ENCODE measurements around the gene SF3B2. TPM values are rescaled to one million over a fixed set of nuclear protein-coding genes. Genes with fewer than 3 reads are reported as not detected.

The SF3B2 gene, protein sequence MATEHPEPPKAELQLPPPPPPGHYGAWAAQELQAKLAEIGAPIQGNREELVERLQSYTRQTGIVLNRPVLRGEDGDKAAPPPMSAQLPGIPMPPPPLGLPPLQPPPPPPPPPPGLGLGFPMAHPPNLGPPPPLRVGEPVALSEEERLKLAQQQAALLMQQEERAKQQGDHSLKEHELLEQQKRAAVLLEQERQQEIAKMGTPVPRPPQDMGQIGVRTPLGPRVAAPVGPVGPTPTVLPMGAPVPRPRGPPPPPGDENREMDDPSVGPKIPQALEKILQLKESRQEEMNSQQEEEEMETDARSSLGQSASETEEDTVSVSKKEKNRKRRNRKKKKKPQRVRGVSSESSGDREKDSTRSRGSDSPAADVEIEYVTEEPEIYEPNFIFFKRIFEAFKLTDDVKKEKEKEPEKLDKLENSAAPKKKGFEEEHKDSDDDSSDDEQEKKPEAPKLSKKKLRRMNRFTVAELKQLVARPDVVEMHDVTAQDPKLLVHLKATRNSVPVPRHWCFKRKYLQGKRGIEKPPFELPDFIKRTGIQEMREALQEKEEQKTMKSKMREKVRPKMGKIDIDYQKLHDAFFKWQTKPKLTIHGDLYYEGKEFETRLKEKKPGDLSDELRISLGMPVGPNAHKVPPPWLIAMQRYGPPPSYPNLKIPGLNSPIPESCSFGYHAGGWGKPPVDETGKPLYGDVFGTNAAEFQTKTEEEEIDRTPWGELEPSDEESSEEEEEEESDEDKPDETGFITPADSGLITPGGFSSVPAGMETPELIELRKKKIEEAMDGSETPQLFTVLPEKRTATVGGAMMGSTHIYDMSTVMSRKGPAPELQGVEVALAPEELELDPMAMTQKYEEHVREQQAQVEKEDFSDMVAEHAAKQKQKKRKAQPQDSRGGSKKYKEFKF
- total RNA-seq: 100 to 1,000 TPM; 209 to 254 TPM
- polyA plus RNA-seq (2013, experiment 1 of 2): 205 TPM
- polyA plus RNA-seq (2013, experiment 2 of 2): 190 TPM
- long read RNA-seq, experiment 1, transcript SF3B2-201 (22 exons, 2,903 nt): major isoform, 8 of 76 reads
- long read RNA-seq, experiment 1, partial matches to known transcripts: 53 of 76 reads
- long read RNA-seq, experiment 1, other reads (novel, unspliced or antisense): 14 of 76 reads
- long read RNA-seq, experiment 2, transcript SF3B2-201 (22 exons, 2,903 nt): major isoform, 472 of 683 reads
- long read RNA-seq, experiment 2, partial matches to known transcripts: 59 of 683 reads
- long read RNA-seq, experiment 2, other reads (novel, unspliced or antisense): 150 of 683 reads
- long read RNA-seq, experiment 3, transcript SF3B2-201 (22 exons, 2,903 nt): major isoform, 430 of 674 reads
- long read RNA-seq, experiment 3, partial matches to known transcripts: 97 of 674 reads
- long read RNA-seq, experiment 3, other reads (novel, unspliced or antisense): 143 of 674 reads
- long read RNA-seq, experiment 4, transcript SF3B2-201 (22 exons, 2,903 nt): major isoform, 41 of 140 reads
- long read RNA-seq, experiment 4, partial matches to known transcripts: 84 of 140 reads
- long read RNA-seq, experiment 4, other reads (novel, unspliced or antisense): 13 of 140 reads

DNA sequence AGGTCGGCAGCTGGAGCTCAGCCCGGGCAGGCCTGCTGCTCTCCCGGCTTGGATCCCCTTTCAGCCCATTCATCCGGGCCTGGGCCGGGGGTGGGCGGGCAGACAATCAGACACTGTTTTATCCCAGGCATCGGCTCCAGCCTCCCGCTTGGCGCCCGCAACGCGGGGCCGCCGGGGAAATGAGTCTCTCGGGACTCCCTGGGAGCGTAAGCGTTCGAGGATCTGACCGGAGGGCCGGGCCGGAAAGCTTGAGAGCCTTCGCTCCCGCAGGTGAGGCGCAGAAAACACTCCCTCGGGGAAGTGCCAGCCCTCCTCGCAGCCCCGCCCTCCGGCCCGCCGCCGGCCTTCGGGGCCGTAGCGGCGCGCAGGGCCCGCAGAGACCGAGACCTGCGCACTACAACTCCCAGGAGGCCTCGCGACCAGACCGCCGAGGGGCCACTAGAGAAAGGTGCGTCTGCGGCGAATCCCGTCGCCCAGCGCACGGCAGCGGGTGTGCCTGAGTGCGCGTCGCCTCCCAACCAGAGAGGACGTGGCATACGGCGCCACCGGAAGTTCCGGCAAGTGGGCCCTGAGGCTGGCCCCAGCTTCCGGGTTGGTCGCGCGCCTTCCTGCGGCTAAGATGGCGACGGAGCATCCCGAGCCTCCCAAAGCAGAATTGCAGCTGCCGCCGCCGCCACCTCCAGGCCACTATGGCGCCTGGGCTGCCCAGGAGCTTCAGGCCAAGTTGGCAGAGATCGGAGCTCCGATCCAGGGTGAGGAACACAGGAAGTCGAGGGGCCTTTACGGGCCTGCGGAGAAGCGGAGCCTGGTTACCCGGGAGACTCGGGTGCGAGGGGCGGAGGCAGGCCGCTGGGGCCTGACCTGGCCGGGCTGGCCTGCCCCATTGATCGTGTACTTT is at the start of gene SF3B2:
TSS of gene SF3B2 (plus strand) at position 599 of the 898 bp plus-strand sequence. CDS start at position 620, 21 bp downstream.
- no peaks in the 10 kb centered on the region for H3K27me3 ChIP-seq (ENCODE audit: control insufficient read depth, insufficient read depth, low read length, poor library complexity, severe bottlenecking)
- Mint-ChIP-seq H3K27me3 (ENCODE audit: insufficient read depth) (peaks cover 4% of the 10 kb centered on the region), H3K27ac (peak within 1 kb of the TSS; percentile 99), H3K4me1 (peaks cover 22% of the 10 kb centered on the region), H3K36me3 (ENCODE audit: low read depth) (peaks cover 28% of the 10 kb centered on the region), H3K9me3 (no peaks in the 10 kb centered on the region), H3K4me3 (peak within 1 kb of the TSS; percentile 99)
- peak within 1 kb of the TSS; percentile 93 for H3K9ac ChIP-seq (ENCODE audit: extremely low read depth, low read length, poor library complexity, severe bottlenecking)
- peak; percentile 16 for TF ChIP-seq CTCF (conservative IDR thresholded peaks at IDR 0.05)
- H3K4me1 ChIP-seq (ENCODE audit: control insufficient read depth, insufficient read depth, low read length): peaks cover 6% of the 10 kb centered on the region
- H3K9me3 ChIP-seq (ENCODE audit: control insufficient read depth, low read length): no peaks in the 10 kb centered on the region
- peak; percentile 99 for DNase-seq
- peak within 1 kb of the TSS; percentile 91 for H3K27ac ChIP-seq (ENCODE audit: low read depth, low read length)
- peaks cover 35% of the 10 kb centered on the region for H3K36me3 ChIP-seq (ENCODE audit: control insufficient read depth, insufficient read depth, low read length)
- 0% methylated on average over 36 to 84 of the region's 84 CpGs for whole genome bisulfite sequencing, 2 experiments (ENCODE audit: insufficient coverage in 1 of 2, insufficient read length in 1 of 2)
- H3K4me3 ChIP-seq (ENCODE audit: low read length): peak within 1 kb of the TSS; percentile 98

DNA sequence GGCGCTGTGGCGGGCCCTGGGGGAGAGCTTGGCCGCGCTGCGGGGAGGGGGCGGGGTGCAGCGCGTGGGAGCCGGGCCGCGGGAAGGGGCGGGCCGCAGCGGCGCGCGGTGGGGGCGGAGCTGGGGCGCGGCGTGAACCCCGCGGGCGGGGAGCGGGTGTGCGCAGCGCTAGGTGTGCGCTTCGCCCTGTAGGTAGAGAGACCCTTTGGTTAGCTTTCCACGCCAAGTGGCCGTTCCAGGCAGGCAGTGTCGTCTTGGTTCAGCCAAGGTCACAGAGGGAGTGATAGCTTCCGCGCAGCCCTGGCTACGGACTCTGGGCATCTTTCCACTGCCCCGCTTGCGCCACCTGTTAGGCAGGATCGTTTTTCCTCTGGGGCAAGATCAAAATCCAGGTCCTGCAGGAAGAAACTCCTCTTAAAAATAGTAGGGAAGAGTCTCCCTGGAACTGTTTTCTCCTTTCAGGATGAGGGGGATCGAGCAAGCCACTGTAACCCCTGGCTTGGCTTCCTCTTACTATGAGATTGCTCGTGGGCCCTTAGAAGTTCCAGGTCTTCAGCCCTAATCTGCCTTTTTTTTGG is 49.4 kb upstream of the SF3B2 start:
- peak; percentile 32 for TF ChIP-seq CTCF (conservative IDR thresholded peaks at IDR 0.05)
- H3K27me3 ChIP-seq (ENCODE audit: control insufficient read depth, insufficient read depth, low read length, poor library complexity, severe bottlenecking): no peaks in the 10 kb centered on the region
- DNase-seq: peak; percentile 62
- Mint-ChIP-seq H3K36me3 (ENCODE audit: low read depth) (peaks cover 46% of the 10 kb centered on the region), H3K4me1 (peaks cover 35% of the 10 kb centered on the region), H3K4me3 (peak overlapping the region; percentile 94), H3K27me3 (ENCODE audit: insufficient read depth) (no peaks in the 10 kb centered on the region), H3K9me3 (no peaks in the 10 kb centered on the region), H3K27ac (peak overlapping the region; percentile 99)
- H3K36me3 ChIP-seq (ENCODE audit: control insufficient read depth, insufficient read depth, low read length): peaks cover 49% of the 10 kb centered on the region
- peaks cover 23% of the 10 kb centered on the region for H3K4me1 ChIP-seq (ENCODE audit: control insufficient read depth, insufficient read depth, low read length)
- H3K9ac ChIP-seq (ENCODE audit: extremely low read depth, low read length, poor library complexity, severe bottlenecking): peak overlapping the region; percentile 65
- H3K9me3 ChIP-seq (ENCODE audit: control insufficient read depth, low read length): no peaks in the 10 kb centered on the region
- peak overlapping the region; percentile 98 for H3K27ac ChIP-seq (ENCODE audit: low read depth, low read length)
- H3K4me3 ChIP-seq (ENCODE audit: low read length): peak overlapping the region; percentile 94
- WGBS, 2 experiments (ENCODE audit: insufficient coverage in 1 of 2, insufficient read length in 1 of 2): 1% methylated on average over 13 to 40 of the region's 40 CpGs
